ENCODE measurements around the gene ATP2C1.
"Not testable (repeated sequence)": the region's sequence is repeated elsewhere in the genome, so short reads cannot be mapped to it uniquely, and the experiment has no call there.

ATP2C1 gene

GRCh38 chr3:130969621-130970020, 75.7 kb downstream of the ATP2C1 start:
- Histone ChIP-seq H3K27ac (replicated peaks) (no peak overlapping the region), H3K4me3 (replicated peaks; ENCODE audit: insufficient read depth, low read length) (no peak overlapping the region), H3K27me3 (ENCODE audit: insufficient read depth, poor library complexity, severe bottlenecking) (no peaks in the 10 kb centered on the region)
- DNase-seq (ENCODE audit: low read depth in 1 of 2, low spot score in 1 of 2): no peak
- TF ChIP-seq SPI1 (IDR thresholded peaks at IDR 0.05; ENCODE audit: borderline replicate concordance, low read depth): no peak
- TF ChIP-seq GABPA (IDR thresholded peaks at IDR 0.05; ENCODE audit: low read depth): no peak
- TF ChIP-seq REST (IDR thresholded peaks at IDR 0.05; ENCODE audit: insufficient replicate concordance, low read depth): no peak
- no peak for TF ChIP-seq POLR2AphosphoS5 (IDR thresholded peaks at IDR 0.05; ENCODE audit: low read depth)
- no peak for TF ChIP-seq CTCF (IDR thresholded peaks at IDR 0.05; ENCODE audit: insufficient read depth, low read length)

GRCh38 chr3:130971208-130971607, 77.3 kb downstream of the ATP2C1 start:
- no peaks in the 10 kb centered on the region for H3K27me3 ChIP-seq (ENCODE audit: insufficient read depth, poor library complexity, severe bottlenecking)
- H3K4me3 ChIP-seq (replicated peaks; ENCODE audit: insufficient read depth, low read length): no peak overlapping the region
- no peak for DNase-seq (ENCODE audit: low read depth in 1 of 2, low spot score in 1 of 2)
- TF ChIP-seq SPI1 (IDR thresholded peaks at IDR 0.05; ENCODE audit: borderline replicate concordance, low read depth) (no peak), POLR2AphosphoS5 (IDR thresholded peaks at IDR 0.05; ENCODE audit: low read depth) (no peak), REST (IDR thresholded peaks at IDR 0.05; ENCODE audit: insufficient replicate concordance, low read depth) (no peak), CTCF (IDR thresholded peaks at IDR 0.05; ENCODE audit: insufficient read depth, low read length) (no peak), GABPA (IDR thresholded peaks at IDR 0.05; ENCODE audit: low read depth) (no peak)
- H3K27ac ChIP-seq (replicated peaks): no peak overlapping the region

- not testable (repeated sequence) for H3K4me3 ChIP-seq (replicated peaks; ENCODE audit: insufficient read depth, low read length); H3K27ac ChIP-seq (replicated peaks); H3K27me3 ChIP-seq (ENCODE audit: insufficient read depth, poor library complexity, severe bottlenecking); DNase-seq (ENCODE audit: low read depth in 1 of 2, low spot score in 1 of 2)
Observed at GRCh38 chr3:130972592-130972991, 78.7 kb downstream of the ATP2C1 start.

GRCh38 chr3:130973406-130973805, 79.5 kb downstream of the ATP2C1 start:
- Histone ChIP-seq H3K4me3 (replicated peaks; ENCODE audit: insufficient read depth, low read length) (no peak overlapping the region), H3K27me3 (ENCODE audit: insufficient read depth, poor library complexity, severe bottlenecking) (no peaks in the 10 kb centered on the region), H3K27ac (replicated peaks) (no peak overlapping the region)
- no peak for DNase-seq (ENCODE audit: low read depth in 1 of 2, low spot score in 1 of 2)
- no peak for TF ChIP-seq REST (IDR thresholded peaks at IDR 0.05; ENCODE audit: insufficient replicate concordance, low read depth)
- no peak for TF ChIP-seq CTCF (IDR thresholded peaks at IDR 0.05; ENCODE audit: insufficient read depth, low read length)
- TF ChIP-seq POLR2AphosphoS5 (IDR thresholded peaks at IDR 0.05; ENCODE audit: low read depth): no peak
- no peak for TF ChIP-seq GABPA (IDR thresholded peaks at IDR 0.05; ENCODE audit: low read depth)
